ENCODE results near the gene RABGAP1L. TPM values are rescaled to one million over a fixed set of nuclear protein-coding genes. Genes with fewer than 3 reads are reported as not detected.

RABGAP1L gene
- total RNA-seq, 1 donor from 2014 or later, result 83.9 TPM

DNA sequence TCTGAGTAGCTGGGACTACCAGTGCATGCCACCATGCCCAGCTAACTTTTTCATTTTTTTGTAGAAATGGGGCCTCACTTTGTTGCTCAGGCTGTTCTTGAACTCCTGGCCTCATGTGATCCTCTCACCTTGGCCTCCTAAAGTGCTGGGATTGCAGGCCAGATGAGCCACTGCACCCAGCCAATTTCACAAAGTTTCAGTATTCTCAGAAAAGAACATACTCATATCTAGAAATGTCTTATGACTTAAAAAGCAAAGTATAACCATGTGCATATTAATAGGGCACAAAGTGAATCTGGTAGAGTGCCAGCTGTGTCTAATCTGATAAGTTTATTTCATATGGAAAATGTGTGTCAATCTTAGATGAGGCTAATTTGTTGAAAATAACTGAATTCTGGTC is 752.9 kb downstream of the RABGAP1L start:
- intact Hi-C loops (cut with DNase I), result no loop called here
- TF ChIP-seq, protein P1, sequence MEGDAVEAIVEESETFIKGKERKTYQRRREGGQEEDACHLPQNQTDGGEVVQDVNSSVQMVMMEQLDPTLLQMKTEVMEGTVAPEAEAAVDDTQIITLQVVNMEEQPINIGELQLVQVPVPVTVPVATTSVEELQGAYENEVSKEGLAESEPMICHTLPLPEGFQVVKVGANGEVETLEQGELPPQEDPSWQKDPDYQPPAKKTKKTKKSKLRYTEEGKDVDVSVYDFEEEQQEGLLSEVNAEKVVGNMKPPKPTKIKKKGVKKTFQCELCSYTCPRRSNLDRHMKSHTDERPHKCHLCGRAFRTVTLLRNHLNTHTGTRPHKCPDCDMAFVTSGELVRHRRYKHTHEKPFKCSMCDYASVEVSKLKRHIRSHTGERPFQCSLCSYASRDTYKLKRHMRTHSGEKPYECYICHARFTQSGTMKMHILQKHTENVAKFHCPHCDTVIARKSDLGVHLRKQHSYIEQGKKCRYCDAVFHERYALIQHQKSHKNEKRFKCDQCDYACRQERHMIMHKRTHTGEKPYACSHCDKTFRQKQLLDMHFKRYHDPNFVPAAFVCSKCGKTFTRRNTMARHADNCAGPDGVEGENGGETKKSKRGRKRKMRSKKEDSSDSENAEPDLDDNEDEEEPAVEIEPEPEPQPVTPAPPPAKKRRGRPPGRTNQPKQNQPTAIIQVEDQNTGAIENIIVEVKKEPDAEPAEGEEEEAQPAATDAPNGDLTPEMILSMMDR (IDR thresholded peaks at IDR 0.05), result no peak
- Histone ChIP-seq H3K27me3 (ENCODE audit: low read depth) (no peaks in the 10 kb centered on the region), H3K36me3 (no peaks in the 10 kb centered on the region), H3K4me3 (no peak overlapping the region), H3K4me1 (no peaks in the 10 kb centered on the region), H3K9me3 (no peaks in the 10 kb centered on the region), H3K27ac (no peak overlapping the region)
- ATAC-seq, result no peak
- no peak for DNase-seq

DNA sequence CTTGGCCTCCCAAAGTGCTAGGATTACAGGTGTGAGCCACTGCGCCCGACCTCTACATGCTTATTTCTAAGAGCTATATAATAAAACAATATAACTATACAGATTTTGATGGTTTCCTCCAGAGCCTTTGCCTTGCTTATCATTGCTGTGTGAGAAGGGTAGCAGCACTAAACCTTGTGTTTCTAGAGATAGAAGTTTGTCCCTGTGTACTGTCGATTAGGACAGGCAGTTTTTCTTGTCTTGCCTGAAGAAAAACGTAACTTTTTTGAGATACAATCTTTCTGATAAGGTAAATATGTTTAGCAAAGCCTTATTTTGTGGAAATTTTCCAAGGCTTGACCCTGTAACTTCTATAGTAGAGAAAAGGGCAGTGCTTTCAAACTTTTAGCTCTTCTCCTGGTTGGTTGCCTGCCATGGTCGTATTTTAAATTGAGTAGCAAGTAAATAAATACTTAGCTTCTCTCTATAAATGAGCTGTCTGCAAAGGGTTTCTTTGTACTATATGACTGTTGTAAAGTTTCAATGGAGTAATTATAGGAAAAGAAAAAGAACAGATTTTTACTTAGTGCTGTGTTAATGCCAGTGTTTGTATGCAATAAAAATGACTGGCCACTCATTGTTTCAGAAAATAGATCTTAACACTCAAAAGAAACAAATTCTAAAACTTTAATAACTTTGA is 754.0 kb downstream of the RABGAP1L start:
- intact Hi-C loops (cut with DNase I), result no loop called here
- H3K27ac ChIP-seq, result no peak overlapping the region
- H3K4me1 ChIP-seq, result no peaks in the 10 kb centered on the region
- H3K36me3 ChIP-seq, result no peaks in the 10 kb centered on the region
- no peak overlapping the region for H3K4me3 ChIP-seq
- TF ChIP-seq, protein P1 (IDR thresholded peaks at IDR 0.05), result no peak
- H3K9me3 ChIP-seq, result no peaks in the 10 kb centered on the region
- DNase-seq, result no peak
- H3K27me3 ChIP-seq (ENCODE audit: low read depth), result no peaks in the 10 kb centered on the region
- ATAC-seq, result no peak

DNA sequence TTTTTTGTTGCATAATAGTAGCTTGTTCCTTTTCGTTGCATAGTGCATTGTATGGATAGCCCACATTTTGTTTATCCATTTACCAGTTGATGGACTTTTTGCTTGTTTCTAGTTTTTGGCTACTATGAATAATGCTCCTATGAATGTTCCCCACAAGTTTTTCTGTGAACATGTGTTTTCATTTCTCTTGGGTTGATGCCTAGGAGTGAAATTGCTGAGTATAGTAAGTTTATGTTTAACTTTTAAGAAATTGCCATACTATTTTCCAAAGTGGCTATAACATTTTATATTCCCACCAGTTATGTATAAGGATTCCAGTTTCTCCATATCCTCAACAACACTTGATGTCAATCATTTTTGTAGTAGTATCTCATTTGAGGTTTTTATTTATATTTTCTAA is 755.7 kb downstream of the RABGAP1L start:
- DNase-seq, result no peak
- TF ChIP-seq, protein P1 (IDR thresholded peaks at IDR 0.05), result no peak

DNA sequence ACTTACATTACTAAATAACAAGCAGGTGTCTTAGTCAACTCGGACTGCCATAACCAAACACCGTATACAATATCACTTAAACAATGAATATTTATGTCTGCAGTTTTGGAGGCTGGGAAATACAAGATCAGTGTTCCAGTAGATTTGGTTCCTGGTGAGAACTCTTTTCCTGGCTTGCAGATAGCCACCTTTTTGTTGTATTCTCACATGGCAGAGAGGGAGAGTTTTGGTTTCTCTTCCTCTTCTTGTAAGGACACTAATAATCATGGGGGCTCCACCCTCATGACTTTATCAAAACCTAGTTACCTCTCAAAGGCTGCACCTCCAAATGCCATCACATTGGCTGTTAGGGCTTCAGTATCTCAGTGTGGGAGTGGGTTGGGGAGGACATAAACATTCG is 757.5 kb downstream of the RABGAP1L start:
- Histone ChIP-seq H3K4me3 (no peak overlapping the region), H3K4me1 (no peaks in the 10 kb centered on the region), H3K27me3 (ENCODE audit: low read depth) (no peaks in the 10 kb centered on the region), H3K36me3 (no peaks in the 10 kb centered on the region), H3K27ac (no peak overlapping the region), H3K9me3 (no peaks in the 10 kb centered on the region)
- no peak for DNase-seq
- no peak for ATAC-seq
- TF ChIP-seq, protein P1 (IDR thresholded peaks at IDR 0.05), result no peak
- intact Hi-C loops (cut with DNase I), result no loop called here

More for the DNA sequence above, 755.7 kb downstream of the RABGAP1L start:
- H3K4me3 ChIP-seq, result no peak overlapping the region
- no peaks in the 10 kb centered on the region for H3K4me1 ChIP-seq
- H3K36me3 ChIP-seq, result no peaks in the 10 kb centered on the region
- no peaks in the 10 kb centered on the region for H3K27me3 ChIP-seq (ENCODE audit: low read depth)
- no peak for ATAC-seq
- no peak overlapping the region for H3K27ac ChIP-seq
- intact Hi-C loops (cut with DNase I), result no loop called here
- no peaks in the 10 kb centered on the region for H3K9me3 ChIP-seq

DNA sequence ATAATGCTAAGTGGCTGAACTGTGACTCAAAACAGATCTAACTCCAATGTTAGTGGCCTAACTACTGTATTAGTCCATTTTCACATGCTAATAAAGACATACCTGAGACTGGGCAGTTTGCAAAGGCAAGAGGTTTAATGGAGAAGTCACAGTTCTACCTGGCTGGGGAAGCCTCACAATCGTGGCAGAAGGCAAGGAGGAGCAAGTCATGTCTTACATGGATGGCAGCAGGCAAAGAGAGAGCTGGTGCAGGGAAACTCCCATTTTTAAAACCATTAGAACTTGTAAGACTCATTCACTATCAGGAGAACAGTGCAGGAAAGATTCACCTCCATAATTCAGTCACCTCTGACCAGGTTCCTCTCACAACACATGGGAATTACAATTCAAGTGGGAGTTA is 760.8 kb downstream of the RABGAP1L start:
- Histone ChIP-seq H3K27me3 (ENCODE audit: low read depth) (no peaks in the 10 kb centered on the region), H3K4me3 (no peak overlapping the region), H3K27ac (no peak overlapping the region), H3K4me1 (no peaks in the 10 kb centered on the region), H3K36me3 (no peaks in the 10 kb centered on the region), H3K9me3 (no peaks in the 10 kb centered on the region)
- intact Hi-C loops (cut with DNase I), result no loop called here
- TF ChIP-seq, protein P1 (IDR thresholded peaks at IDR 0.05), result no peak
- ATAC-seq, result no peak
- no peak for DNase-seq
